ENCODE data around the gene MAGEB1. TPM values are rescaled to one million over a fixed set of nuclear protein-coding genes. Genes with fewer than 3 reads are reported as not detected.

Gene MAGEB1, protein sequence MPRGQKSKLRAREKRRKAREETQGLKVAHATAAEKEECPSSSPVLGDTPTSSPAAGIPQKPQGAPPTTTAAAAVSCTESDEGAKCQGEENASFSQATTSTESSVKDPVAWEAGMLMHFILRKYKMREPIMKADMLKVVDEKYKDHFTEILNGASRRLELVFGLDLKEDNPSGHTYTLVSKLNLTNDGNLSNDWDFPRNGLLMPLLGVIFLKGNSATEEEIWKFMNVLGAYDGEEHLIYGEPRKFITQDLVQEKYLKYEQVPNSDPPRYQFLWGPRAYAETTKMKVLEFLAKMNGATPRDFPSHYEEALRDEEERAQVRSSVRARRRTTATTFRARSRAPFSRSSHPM
- polyA plus RNA-seq (2012; ENCODE audit: insufficient read depth, insufficient read length), result not detected

GRCh38 chrX:30246769-30247489 lies at the start of gene MAGEB1:
TSS of gene MAGEB1 (plus strand) at chrX:30247146. CDS start at chrX:30250494, 3,348 bp downstream.
- no peak for DNase-seq (ENCODE audit: low read depth, low spot score)
- H3K4me3 ChIP-seq (ENCODE audit: low read length), result no peak within 1 kb of the TSS

GRCh38 chrX:30212172-30212571 lies 34.8 kb upstream of the MAGEB1 start:
- no peak overlapping the region for H3K4me3 ChIP-seq (ENCODE audit: low read length)
- DNase-seq (ENCODE audit: low read depth, low spot score), result no peak

DNA sequence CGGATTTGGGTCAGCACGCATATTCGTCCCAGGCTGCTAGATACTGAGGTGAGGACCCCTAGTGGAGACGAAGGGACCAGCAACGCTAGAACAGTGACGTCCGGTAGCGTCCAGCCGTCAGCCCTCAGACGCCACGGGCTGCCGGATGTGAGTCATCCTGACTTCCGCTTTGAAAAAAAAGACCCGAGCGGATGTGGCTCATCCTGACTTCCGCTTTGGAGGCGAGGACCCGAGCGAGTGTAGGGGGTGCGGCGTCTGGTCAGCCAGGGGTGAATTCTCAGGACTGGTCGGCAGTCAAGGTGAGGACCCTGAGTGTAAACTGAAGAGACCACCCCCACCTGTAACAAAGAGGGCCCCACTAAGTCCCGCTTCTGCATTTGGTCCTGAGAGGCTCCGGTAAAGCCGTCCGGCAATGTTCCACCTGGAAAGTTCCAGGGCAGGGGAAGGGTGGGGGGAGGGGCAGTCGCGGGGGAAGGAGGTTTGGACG lies 31.5 kb upstream of the MAGEB1 start, which contains the start of gene MAGEB2:
Gene MAGEB2 (plus strand): TSS at position 207 of the 487 bp plus-strand sequence. CDS start 3,018 bp downstream, outside the sequence.
- H3K4me3 ChIP-seq (ENCODE audit: low read length), result no peak within 1 kb of the TSS
- no peak for DNase-seq (ENCODE audit: low read depth, low spot score)

GRCh38 chrX:30217465-30217864 lies 29.5 kb upstream of the MAGEB1 start:
- H3K4me3 ChIP-seq (ENCODE audit: low read length), result no peak overlapping the region
- no peak for DNase-seq (ENCODE audit: low read depth, low spot score)

GRCh38 chrX:30219372-30219771 lies 27.6 kb upstream of the MAGEB1 start:
- DNase-seq (ENCODE audit: low read depth, low spot score), result no peak
- no peak overlapping the region for H3K4me3 ChIP-seq (ENCODE audit: low read length)

- no peak overlapping the region for H3K4me3 ChIP-seq (ENCODE audit: low read length)
These were observed 26.3 kb upstream of the MAGEB1 start for GRCh38 chrX:30220661-30221060.

GRCh38 chrX:30224536-30224935 lies 22.4 kb upstream of the MAGEB1 start:
- DNase-seq (ENCODE audit: low read depth, low spot score), result no peak
- no peak overlapping the region for H3K4me3 ChIP-seq (ENCODE audit: low read length)

More at GRCh38 chrX:30220661-30221060, 26.3 kb upstream of the MAGEB1 start:
- DNase-seq (ENCODE audit: low read depth, low spot score), result peak; percentile 1

DNA sequence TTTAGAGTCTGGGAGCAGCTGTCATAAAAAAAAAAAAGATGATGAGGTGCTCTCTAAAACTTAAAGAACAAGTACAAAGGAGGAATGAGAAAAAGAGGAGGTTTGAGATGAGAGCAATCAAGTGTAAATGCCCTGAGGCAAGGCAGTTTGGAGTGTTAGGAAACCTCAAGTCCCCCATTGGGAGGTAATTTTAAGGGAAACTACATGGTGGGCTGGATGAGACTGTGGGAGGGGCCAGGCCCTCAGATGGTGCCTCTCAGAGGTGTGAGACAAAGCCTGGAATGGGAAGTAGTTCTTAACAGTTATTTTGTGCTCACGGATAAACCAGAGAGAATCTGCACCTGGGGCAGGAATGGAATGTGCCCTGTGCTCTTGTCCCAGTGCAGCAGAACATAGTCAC lies 18.4 kb upstream of the MAGEB1 start:
- DNase-seq (ENCODE audit: low read depth, low spot score), result no peak
- no peak overlapping the region for H3K4me3 ChIP-seq (ENCODE audit: low read length)

DNA sequence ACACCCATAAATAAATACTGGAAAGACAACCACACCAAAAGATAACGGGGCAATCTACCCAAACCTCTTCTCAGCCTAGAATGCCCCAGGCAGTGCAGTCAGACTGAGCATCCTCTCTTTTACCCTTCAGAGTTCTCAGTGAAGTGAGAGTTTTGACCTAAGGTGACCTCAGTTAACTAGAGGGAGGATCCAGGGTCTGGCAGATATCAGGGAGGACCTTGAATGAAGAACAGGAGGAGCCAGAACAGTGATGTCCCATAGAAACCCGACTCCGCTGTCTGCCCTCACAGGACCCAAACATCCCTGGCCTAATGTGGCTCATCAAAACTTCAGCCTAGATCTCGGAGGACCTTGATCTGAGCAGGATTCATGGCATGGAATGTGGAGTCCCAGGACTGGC lies 16.6 kb upstream of the MAGEB1 start, which contains the start of gene MAGEB3:
Gene MAGEB3 (plus strand): TSS at position 263 of the 400 bp plus-strand sequence. CDS start 5,268 bp downstream, outside the sequence.
- H3K4me3 ChIP-seq (ENCODE audit: low read length), result no peak within 1 kb of the TSS
- no peak for DNase-seq (ENCODE audit: low read depth, low spot score)

GRCh38 chrX:30241724-30242415 lies 5.1 kb upstream of the MAGEB1 start, which contains the start of gene MAGEB4:
TSS of gene MAGEB4 (plus strand) at chrX:30242000. CDS start at chrX:30242136, 136 bp downstream.
- no peak within 1 kb of the TSS for H3K4me3 ChIP-seq (ENCODE audit: low read length)
- no peak for DNase-seq (ENCODE audit: low read depth, low spot score)

DNA sequence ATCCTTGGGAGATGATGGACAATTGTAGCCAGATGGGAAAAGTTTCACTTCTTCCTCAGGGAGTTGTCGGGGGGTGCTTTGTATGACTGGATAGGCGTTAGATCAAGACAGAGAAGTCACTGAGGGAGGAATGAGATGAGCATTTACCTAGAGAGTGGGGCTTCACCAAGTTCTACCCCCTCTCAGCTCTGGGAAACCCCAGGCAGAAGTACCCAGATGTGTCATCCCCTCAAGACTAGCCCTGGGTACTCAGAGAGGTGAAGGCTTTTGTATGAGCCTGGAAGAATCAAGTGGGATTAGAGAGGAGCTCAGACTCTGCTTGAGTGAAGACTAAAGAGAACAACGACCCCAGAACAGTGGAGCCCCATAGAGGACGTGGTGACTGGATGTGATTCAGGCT lies 1.9 kb downstream of the MAGEB1 start:
- H3K4me3 ChIP-seq (ENCODE audit: low read length), result no peak overlapping the region
- no peak for DNase-seq (ENCODE audit: low read depth, low spot score)

GRCh38 chrX:30253257-30253656 lies 6.3 kb downstream of the MAGEB1 start:
- DNase-seq (ENCODE audit: low read depth, low spot score), result no peak
- H3K4me3 ChIP-seq (ENCODE audit: low read length), result no peak overlapping the region

GRCh38 chrX:30259927-30260326 lies 13.0 kb downstream of the MAGEB1 start:
- no peak for DNase-seq (ENCODE audit: low read depth, low spot score)

GRCh38 chrX:30261012-30261411 lies 14.1 kb downstream of the MAGEB1 start:
- no peak for DNase-seq (ENCODE audit: low read depth, low spot score)

More at GRCh38 chrX:30259927-30260326, 13.0 kb downstream of the MAGEB1 start:
- H3K4me3 ChIP-seq (ENCODE audit: low read length), result no peak overlapping the region

GRCh38 chrX:30262763-30263162 lies 15.8 kb downstream of the MAGEB1 start:
- H3K4me3 ChIP-seq (ENCODE audit: low read length), result no peak overlapping the region
- no peak for DNase-seq (ENCODE audit: low read depth, low spot score)

More at GRCh38 chrX:30261012-30261411, 14.1 kb downstream of the MAGEB1 start:
- no peak overlapping the region for H3K4me3 ChIP-seq (ENCODE audit: low read length)

DNA sequence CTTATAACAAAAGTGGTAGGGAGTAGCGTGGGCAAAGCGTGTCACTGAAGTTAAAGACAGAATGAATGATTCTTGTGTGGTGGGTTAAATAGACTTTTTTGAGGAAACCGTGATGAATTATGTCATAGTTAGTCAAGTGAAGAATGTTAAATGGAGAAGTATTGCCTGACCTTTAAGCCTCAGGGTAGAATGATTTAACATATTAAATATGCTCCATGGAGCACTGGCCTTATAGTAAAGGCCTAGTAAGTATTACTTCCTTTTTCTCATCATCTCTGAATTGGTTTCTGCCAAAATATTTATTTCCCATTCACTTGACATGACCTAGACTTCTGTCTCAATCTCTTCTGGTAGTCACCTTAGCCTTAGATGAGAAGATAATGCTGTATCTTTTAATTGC lies 23.7 kb downstream of the MAGEB1 start:
- no peak for DNase-seq (ENCODE audit: low read depth, low spot score)
- H3K4me3 ChIP-seq (ENCODE audit: low read length), result no peak overlapping the region

DNA sequence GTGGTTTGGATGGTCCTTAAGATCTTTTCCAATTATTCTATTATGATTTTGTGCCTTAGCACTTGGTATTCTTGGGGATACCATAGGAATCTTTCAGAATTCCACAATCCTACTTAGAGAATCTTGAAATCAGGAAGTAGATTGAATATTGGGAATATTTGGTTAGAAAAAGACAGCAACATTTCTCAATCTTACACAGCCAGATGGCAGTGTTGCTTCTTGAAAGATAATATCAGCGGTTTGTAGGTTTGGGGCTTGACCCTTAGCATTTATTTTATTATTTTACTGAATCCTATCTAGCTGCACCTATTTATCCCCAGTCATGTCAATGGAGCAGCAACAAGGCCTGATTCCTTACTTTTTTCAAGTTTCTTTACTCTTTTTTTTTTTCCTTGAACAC lies 28.6 kb downstream of the MAGEB1 start:
- DNase-seq (ENCODE audit: low read depth, low spot score), result no peak
- no peak overlapping the region for H3K4me3 ChIP-seq (ENCODE audit: low read length)

GRCh38 chrX:30278365-30278764 lies 31.4 kb downstream of the MAGEB1 start:
- no peak overlapping the region for H3K4me3 ChIP-seq (ENCODE audit: low read length)
- DNase-seq (ENCODE audit: low read depth, low spot score), result no peak

GRCh38 chrX:30280428-30280827 lies 33.5 kb downstream of the MAGEB1 start:
- no peak overlapping the region for H3K4me3 ChIP-seq (ENCODE audit: low read length)
- peak; percentile 89 for DNase-seq (ENCODE audit: low read depth, low spot score)
